ENCODE results near the gene A4GNT. TPM values are rescaled to one million over a fixed set of nuclear protein-coding genes. Genes with fewer than 3 reads are reported as not detected.

A4GNT gene
- total RNA-seq, 1 donor = not detected

- DNase-seq (ENCODE audit: low read depth) = no peak
- no peak for TF ChIP-seq CTCF (IDR thresholded peaks at IDR 0.05; ENCODE audit: insufficient read depth, low read length)
- H3K4me3 ChIP-seq (ENCODE audit: low read depth, low read length) = no peak overlapping the region
Observed at GRCh38 chr3:138124188-138124587, 8.0 kb downstream of the A4GNT start.

GRCh38 chr3:138119423-138119766 lies 12.8 kb downstream of the A4GNT start:
- no peak for DNase-seq (ENCODE audit: low read depth)
- H3K4me3 ChIP-seq (ENCODE audit: low read depth, low read length) = no peak overlapping the region
- no peak for TF ChIP-seq CTCF (IDR thresholded peaks at IDR 0.05; ENCODE audit: insufficient read depth, low read length)

GRCh38 chr3:138118612-138119422 lies 13.4 kb downstream of the A4GNT start:
- DNase-seq (ENCODE audit: low read depth) = peak; percentile 78
- H3K4me3 ChIP-seq (ENCODE audit: low read depth, low read length) = no peak overlapping the region
- TF ChIP-seq CTCF (IDR thresholded peaks at IDR 0.05; ENCODE audit: insufficient read depth, low read length) = peak; percentile 96

GRCh38 chr3:138114988-138115971 lies 16.9 kb downstream of the A4GNT start, which contains the start of gene DZIP1L:
TSS of gene DZIP1L (minus strand) at chr3:138115608. CDS start at chr3:138103971, 11,637 bp downstream.
- peak; percentile 24 for TF ChIP-seq CTCF (IDR thresholded peaks at IDR 0.05; ENCODE audit: insufficient read depth, low read length)
- DNase-seq (ENCODE audit: low read depth) = peak; percentile 57

GRCh38 chr3:138114431-138114918 lies 17.7 kb downstream of the A4GNT start:
- no peak for TF ChIP-seq CTCF (IDR thresholded peaks at IDR 0.05; ENCODE audit: insufficient read depth, low read length)
- H3K4me3 ChIP-seq (ENCODE audit: low read depth, low read length) = peak overlapping the region; percentile 83
- peak; percentile 40 for DNase-seq (ENCODE audit: low read depth)

More at GRCh38 chr3:138114988-138115971, 16.9 kb downstream of the A4GNT start, which contains the start of gene DZIP1L:
- peak within 1 kb of the TSS; percentile 83 for H3K4me3 ChIP-seq (ENCODE audit: low read depth, low read length)

- TF ChIP-seq CTCF (IDR thresholded peaks at IDR 0.05; ENCODE audit: insufficient read depth, low read length) = no peak
- no peak overlapping the region for H3K4me3 ChIP-seq (ENCODE audit: low read depth, low read length)
- DNase-seq (ENCODE audit: low read depth) = no peak
Observed at GRCh38 chr3:138113326-138113725, 18.9 kb downstream of the A4GNT start.
